HG03575 (cell line): ENCODE measurements around the gene ADAMTS17.

Experiments used
- ATAC-seq: cut with Tn5 transposase; IDR thresholded peaks from one replicate; pipeline ENCODE4 v1.9.1; 2021; ENCODE audit not compliant: unreplicated experiment, insufficient number of reproducible peaks, low FRiP score; ENCODE audit errors: extremely low read depth

ADAMTS17 gene

DNA sequence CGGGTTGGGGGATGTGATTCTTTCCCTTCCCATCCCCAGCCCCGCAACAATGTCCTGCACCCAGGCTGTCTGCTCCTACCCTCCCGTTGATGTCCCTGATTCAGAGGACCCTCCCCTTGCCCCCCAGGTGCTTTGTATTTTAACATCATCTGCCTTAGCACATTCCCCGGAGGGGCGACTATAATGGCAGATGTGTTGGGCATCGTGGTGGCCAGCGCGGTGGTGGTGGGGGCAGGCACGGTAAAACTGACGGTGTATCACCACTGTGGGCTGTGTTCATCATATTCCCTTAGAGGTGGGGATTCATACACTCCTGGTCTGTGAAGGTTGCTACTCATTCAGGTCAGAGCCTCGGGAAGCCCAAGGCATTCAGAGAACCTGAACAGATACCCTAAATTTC is 173.0 kb downstream of the ADAMTS17 start:
- ATAC-seq = no peak

DNA sequence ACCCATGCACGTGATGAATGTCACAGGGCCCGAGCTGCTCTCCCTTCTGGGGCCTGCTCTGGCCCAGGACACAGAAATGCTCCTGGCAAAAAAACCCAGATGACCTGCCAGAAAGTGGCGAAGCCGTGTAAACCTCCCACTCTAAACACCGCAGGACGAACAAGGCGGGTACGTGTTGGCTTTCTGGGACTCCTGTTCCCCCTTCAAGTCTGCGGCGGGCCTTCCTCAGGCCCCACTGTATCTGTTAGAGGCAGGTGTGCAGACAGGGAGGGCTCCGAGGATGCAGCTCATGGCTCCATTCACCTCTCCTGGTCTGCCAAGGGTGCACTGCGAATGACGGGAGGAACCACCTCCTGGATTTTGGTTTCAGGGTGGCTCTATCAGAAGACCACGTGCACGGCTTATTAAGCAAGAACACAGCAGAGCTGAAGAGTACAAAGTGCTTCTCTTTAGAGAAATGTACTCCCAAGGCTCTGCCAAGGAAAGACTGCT is 173.8 kb downstream of the ADAMTS17 start:
- ATAC-seq = no peak

DNA sequence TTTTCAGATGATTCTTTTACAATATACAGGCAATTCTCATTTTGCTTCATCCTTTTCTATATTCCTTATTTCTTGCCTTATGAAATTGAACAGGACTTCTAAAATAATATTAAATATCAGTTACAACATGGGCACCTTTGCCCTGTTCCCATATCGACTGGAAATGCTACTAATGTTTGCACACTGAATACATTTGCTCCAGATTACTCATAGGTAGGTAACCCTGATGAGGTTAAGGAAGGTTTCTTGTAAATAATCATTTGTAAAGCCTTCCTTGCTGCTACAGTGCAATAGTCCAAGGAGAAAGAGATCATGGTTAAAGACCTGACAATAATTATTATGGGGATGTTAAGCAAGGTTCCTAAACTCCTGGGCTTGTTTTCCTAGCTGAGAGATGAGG is 175.5 kb downstream of the ADAMTS17 start:
- ATAC-seq = no peak

DNA sequence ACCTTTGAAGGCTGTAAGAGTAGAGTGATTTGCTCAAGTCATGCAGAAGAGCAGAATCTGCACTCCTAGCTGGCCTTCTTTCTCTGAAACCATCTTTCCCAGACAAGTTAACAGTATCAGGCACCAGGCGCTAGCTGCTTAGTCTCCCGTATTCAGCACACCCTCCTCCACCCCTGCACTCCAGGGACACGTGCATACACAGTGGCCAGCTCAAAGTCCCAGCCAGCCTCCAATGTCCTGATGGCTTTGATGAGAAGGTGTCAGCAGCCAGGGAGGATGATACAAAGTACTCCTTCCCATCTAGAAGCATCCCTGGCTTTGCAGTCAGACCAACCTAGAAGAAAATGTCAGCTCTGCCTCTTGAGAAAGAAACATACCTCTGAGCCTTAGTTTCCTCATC is 177.8 kb downstream of the ADAMTS17 start:
- no peak for ATAC-seq

DNA sequence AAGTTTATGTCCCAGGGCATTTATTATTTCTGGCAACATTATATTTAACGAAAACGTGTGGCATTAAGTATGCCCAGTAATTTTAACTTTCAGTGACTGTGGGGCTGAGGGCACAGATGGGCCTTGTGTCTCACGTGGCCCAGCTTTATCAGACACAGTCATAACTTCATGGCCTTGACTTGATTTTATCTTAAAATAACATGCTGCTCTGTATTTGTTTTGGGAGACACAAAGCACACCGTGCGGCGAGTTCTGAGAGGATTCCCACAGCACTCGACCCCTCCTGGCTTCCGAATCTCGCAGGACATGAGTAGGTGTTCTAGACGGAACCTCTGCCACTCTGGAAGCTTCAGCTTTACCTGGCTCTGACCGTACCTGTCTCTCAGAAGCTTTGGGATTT is 180.8 kb downstream of the ADAMTS17 start:
- ATAC-seq = no peak

DNA sequence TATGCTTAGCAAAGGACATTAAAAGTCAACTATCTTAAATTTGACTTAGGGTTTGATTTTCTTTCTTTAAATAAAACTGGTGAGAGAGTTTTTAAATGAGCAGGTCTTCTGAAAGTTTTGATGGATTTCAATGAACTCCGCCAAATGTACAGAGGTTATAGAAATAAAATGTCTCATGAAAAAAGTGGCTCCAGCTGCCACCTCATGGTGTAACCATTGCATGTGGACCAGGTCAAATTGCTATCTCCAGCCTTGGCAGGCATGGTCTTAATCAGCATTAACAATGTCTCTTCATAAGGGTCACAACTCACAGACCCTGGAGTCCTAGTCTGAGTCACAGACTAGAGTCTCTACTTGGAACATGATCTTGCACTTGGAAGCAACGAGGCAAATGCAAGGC is 182.3 kb downstream of the ADAMTS17 start:
- ATAC-seq = no peak

DNA sequence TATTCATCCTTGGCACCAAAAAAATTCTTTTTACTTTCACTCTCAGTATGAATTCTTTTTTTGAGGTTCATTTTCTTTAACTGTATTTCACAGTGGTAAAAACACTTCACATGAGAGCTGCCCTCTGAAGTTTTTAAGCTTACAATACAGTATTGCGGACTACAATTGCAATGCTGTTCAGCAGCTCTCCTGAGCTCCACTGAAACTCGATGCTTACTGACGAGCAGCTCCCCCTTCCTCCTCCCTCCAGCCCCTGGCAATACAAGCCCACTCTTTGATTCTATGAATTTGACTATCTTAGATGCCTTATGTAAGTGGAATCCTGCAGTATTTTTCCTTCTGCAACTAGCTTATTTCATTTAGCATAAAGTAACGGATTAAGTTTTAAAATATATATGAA is 183.4 kb downstream of the ADAMTS17 start:
- no peak for ATAC-seq

DNA sequence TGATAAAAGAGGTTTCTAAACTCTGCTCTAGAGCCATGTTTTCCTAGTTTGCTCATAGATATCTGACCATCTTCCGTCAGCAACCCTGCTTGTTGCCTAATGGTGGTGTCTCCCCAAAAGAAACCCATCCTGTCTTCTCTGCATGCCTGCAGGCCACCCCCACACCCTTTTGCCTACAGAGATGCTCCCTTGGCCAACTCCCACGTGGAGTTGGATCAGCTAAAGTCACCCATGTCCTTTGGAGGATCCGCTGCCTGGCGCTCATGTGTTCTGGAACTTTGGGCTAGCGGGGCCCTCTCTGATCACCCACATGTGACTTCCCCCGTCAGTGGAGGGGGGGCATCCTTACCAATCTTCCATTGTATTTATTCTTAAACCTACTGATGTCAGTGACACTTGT is 185.6 kb downstream of the ADAMTS17 start:
- no peak for ATAC-seq

DNA sequence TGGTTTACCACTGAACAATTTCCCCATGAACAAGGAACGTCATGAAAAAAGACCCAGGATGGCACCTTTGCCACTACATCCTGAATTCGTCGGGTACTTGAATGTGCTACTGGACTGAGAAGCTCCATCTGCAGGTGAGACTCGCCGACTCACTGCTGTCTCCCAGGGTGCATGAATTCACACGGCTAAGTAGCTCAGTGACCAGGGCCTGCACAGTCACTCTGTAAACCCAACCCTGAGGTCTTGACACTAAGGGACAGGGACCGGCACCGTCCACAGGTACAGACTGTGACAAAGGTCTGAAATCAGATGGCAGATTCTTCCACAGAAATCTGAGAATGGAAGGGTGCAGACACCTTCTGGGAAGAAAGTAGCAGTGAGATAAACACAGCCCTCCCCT is 187.4 kb downstream of the ADAMTS17 start:
- no peak for ATAC-seq

DNA sequence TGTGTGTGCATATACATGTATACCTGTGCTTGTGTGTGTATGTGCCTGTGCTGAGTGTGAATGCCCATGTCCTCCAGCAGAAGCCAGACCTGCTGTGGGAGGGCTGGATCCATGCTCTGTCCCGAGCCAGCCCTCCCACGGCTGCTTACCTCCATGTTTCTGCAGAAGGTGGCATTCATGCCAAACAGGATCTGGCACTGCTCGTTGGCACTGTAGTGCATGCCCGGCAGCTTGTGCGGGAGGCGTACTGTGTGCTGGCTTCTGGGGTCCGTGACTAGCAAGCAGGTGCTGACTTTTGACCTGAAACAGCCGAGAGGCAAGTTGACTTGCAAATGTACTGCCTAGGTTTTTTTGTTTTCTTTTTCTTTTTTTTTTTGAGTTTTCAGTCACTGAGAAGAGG is 189.3 kb downstream of the ADAMTS17 start:
- ATAC-seq = no peak

DNA sequence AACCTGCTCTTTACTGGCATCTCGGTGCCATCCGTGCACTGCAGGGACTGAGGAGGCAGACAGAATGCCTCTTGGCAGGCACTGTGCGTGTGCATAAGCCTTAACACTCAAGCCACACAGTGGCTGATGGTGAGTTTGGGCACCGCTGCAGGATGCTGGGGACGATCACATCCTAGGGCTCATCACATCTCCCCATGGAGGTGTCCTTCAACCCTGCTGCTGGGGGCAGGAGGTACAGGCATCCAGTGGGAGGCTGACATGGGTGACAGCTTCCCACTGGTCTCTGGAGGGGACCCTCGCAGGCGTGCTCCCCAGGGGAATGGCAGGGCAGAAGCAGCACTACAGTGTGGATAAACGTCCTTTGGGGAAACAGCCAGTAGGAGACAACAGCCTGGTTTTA is 190.9 kb downstream of the ADAMTS17 start:
- ATAC-seq = no peak

DNA sequence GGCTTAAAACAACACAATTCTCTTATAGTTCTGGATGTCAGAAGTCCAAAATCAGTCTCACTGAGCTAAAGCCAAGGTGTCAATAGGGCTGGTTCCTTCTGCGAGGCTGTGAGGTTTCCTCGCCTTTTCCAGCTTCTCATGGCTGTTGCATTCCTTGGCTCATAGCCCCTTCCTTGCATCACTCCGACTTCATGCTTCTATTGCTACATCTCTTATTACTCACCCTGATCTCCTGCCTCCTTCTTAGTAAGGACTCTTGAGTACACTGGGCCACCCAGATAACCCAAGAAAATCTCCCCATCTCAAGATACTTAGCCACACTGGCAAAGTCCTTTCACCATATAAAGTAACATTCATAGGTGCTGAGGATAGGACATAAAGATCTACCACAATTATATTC is 193.9 kb downstream of the ADAMTS17 start:
- no peak for ATAC-seq

DNA sequence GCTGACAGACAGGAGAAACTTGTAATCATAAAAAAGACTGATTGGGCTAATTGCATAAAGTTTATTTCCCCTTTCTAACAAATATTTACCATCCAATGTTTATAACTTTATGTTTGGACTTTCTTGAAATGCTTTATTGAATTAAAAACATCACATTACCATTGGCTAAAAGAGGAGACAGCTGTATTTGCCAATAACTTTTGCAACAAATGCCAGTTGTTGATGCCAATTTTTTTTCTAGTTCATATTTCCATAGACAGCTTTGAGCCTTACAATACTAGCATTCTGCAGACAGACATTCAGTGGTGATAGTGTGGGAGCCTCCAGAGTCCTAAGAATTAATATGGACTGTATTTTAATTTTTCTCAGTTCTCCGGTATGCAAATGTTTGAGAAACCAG is 198.4 kb downstream of the ADAMTS17 start:
- no peak for ATAC-seq

DNA sequence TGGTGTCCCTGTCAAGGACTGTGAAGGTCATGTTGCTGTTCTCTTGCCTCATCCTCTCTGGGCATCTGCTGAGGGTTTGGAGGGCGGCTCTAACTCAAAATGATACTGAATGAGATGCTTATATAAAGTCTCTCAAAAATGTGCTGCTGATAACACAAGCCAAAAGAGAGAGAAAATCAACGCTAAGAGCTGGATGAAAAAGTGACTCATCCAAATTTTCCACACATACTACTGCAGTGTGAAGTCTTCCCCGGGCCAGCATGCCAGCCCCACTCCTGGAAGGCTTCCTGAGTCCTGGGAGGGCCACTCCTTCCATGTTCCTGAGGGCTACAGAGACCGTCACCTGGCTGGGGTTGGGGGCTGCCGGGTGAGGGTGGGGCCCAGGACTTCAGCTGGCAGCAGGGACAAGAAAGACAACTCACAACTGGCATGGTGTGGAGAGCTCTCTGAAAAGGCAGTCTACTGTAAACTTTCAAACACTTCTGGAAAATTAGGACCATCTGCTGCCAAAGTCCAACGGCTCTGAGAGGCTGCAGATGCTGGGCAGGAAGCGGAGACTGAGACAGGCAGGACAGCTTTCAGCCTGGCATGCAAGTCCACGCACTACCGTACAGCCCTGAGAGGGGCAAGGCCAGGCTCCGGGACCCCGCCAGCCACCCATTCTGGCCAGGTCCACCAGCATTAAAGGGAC is 200.3 kb downstream of the ADAMTS17 start:
- no peak for ATAC-seq

DNA sequence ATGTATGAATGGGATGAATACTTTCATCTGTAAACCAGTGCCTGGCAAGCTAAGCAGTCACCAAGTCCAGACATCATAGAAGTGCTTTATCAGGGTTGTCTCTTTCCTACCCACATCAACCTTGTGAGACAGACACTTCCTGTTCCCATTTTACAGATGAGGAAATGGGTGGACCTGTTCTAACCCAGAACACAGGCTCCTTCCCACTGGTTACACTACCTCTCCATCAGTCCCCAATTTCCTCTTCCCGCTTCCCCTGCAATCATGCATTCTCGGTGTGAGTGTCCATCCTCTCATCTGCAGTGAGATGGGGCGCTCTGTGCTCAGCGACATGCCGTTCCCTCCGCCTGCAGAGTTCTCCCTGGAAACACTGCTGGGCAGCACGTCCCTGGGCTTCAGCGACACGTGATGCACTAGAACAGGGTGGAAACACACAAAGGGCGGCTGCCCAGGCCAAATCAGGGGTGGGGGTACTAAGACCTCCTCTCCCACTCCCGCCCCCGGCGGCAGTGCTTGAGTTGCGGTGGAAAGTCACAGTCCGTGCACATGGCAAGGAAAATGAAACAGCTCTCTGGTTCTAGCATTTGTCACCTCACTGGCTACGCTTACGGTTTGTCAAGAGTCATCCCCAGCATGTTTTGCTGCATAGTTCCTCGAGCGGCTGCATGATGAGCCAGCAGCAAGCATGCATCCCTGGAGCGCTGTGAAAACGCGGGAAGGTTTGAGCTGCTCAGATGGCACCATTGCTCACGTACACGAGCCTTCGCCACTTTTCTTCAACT is 201.1 kb downstream of the ADAMTS17 start:
- ATAC-seq = no peak

DNA sequence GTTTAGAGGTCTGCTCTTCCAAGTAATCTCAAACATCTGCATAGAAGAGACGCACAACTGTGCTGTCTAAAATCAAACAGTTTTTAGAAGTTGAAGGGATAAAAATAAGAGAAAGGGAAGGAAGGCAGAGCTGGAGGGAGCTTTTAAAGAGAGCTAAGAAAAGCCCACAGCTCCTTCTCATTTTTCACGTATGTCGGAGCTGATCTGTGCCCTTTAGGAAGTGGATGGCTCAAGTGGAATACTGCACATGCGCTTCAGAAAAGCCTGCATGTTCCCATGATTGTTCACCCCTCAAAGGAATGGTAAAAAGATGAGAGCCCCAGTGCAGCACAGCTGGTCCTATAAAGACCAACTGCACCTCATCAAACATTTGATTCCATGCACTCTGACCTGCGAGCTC is 207.2 kb downstream of the ADAMTS17 start:
- ATAC-seq = no peak

DNA sequence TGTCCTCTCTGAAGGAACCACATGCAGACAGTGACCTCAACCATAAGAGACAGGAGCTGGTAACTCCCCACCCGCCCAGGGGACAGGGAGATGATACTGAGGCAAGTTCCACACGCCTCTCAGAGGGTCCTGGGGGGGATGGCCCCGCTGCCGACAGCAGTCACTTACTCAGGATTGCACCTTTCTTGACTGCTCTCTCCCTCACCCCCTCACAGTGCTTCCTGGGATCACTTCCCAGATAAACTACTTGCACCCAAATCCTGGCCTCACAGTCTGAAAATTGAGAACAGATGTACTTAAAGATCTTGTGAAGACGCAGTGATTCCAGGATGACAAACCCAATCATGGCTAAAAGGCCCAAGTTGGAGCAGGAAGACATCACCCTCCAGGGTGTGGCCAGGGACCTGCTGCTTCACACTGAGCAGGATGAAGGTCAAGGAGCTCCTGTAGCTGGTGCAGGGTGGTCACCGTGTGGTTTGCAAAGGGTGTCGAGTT is 207.6 kb downstream of the ADAMTS17 start:
- no peak for ATAC-seq

DNA sequence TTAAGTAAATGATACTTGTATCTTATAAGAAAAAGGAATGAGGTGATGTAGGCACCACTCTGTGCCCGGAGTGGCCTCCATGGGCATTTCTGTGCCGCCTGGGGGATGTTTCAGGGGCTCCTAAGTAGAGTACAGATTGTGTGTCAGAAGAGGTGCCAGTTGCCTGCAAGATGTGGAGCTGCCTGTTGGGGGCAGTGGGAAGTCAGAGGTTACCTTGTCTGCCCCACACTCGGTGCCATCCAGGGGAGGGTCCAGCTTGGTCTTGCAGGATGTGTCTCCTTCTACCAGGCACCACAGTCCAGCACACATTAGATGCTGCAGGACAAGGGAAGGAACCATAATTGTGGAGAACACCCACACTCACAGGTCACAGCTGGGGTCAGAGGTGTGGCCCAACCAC is 208.8 kb downstream of the ADAMTS17 start:
- ATAC-seq = no peak

DNA sequence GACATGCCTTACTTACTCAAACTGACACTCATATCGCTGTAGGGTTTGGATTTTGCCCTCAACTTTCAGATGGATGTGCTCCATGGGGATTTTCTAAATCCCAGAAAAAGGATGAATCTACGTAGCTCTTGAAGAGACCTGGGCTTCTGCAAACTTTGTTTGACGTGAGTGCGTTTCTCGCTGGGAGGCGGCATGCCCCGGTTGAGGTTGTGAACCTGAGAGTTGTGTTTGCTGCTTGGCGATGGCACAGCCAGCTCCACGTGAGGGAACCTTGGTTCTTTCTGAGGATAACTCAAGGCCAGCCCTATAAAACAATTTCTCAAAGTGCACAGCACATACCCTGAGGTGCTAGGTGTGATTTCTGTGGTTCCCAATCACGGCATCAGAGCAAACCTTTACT is 209.5 kb downstream of the ADAMTS17 start:
- no peak for ATAC-seq
